Ovary (tissue), 9 donors: ENCODE data around the gene SIGLEC1. TPM values are rescaled to one million over a fixed set of nuclear protein-coding genes. Genes with fewer than 3 reads are reported as not detected.
A peak's percentile ranks its signal among the peaks of the same experiment; 100 is the strongest.

Experiments used
- DNase-seq, 5 donors: peaks; one replicate each; pipeline ENCODE4 v3.0.0-alpha.2; 2019 to 2020
- H3K27ac ChIP-seq, 2 donors: fragments of 200-600 bp; one replicate each; pipeline versions ENCODE4 v1.5.1 to v1.8.0; 2019 to 2022
- H3K27me3 ChIP-seq: fragments of 200-600 bp; one replicate; pipeline ENCODE4 v1.8.0; 2022
- H3K36me3 ChIP-seq: fragments of 200-600 bp; sonication (generic); one replicate; pipeline ENCODE4 v1.5.1; 2019
- H3K4me1 ChIP-seq: one replicate; pipeline ENCODE4 v1.8.1; 2013; ENCODE audit warnings: mild to moderate bottlenecking, moderate library complexity; ENCODE audit not compliant: insufficient read depth
- H3K4me3 ChIP-seq: fragments of 200-600 bp; sonication (generic); one replicate; pipeline ENCODE4 v1.5.1; 2017
- H3K9me3 ChIP-seq, 2 donors: fragments of 200-600 bp in 1 of 2; sonication (generic) in 1 of 2; one replicate each; pipeline versions ENCODE4 v1.5.1 to v1.8.1; 2013 to 2019; ENCODE audit warnings: mild to moderate bottlenecking in 1 of 2, moderate library complexity in 1 of 2
- CTCF ChIP-seq, 3 donors: fragments of 450-650 bp in 2 of 3; fragments of 200-600 bp in 1 of 3; IDR thresholded peaks; one replicate each; pipeline versions ENCODE4 v1.5.1 to v1.8.0; 2016 to 2022; ENCODE audit warnings: antibody characterized with exemption in 3 of 3, mild to moderate bottlenecking in 1 of 3
- EP300 ChIP-seq: sonication (generic); formaldehyde crosslinking; IDR thresholded peaks from one replicate; pipeline ENCODE4 v1.6.1; 2017; ENCODE audit warnings: antibody characterized with exemption
- POLR2A ChIP-seq: fragments of 450-650 bp; IDR thresholded peaks from one replicate; pipeline ENCODE4 v1.6.1; 2017; ENCODE audit warnings: antibody characterized with exemption, mild to moderate bottlenecking, moderate library complexity
- WGBS, 3 donors: extraction: QIAGEN DNeasy Blood & Tissue Kit in 1 of 3; methylation state at CpG; one replicate each; pipeline versions ENCODE4 v1.1.5 to v1.1.7; 2013 to 2017; 5-methylcytosine and 5-hydroxymethylcytosine counted together
- intact Hi-C, 4 donors: fragments of 100-400 bp; cut with DNase I; formaldehyde crosslinking; loops; one replicate each; pipeline versions ENCODE4 v1.11.0 to v1.15.1; 2022 to 2023
- polyA plus RNA-seq, 2 donors: library from polyadenylated mRNA; stranded (reverse); fragments of 200-250 nt in 1 of 2; fragments of 350-450 nt in 1 of 2; fragmentation: Illumina TruSeq in 1 of 2; extraction: RNeasy Lipid Tissue Mini Kit (QIAGEN cat#74804) in 1 of 2; gene quantifications; one replicate each; pipeline ENCODE4 v1.2.3, GENCODE V29; 2013 to 2014
- total RNA-seq, 7 donors: library from RNA; depleted of rRNA in 2 of 7; stranded (reverse); fragments of >200 nt in 2 of 7; fragmentation: NEBNext Ultra II Directional in 3 of 7; extraction: Animal tissue kit (Norgen Biotek cat#: 25700) in 3 of 7; gene quantifications; one replicate each; pipeline versions ENCODE4 v1.1.0 to v1.2.4, GENCODE V29; 2016 to 2023
- donor health status: DM: no; HTN: no; CAD: no; lungs with moderate emphysema.
- donor health status: DM: no; HTN: no; CAD: no.
- donor health status: Bipolar disorder and iron deficiency.
- donor health status: DM: yes; HTN: yes; CAD: no.
- donor health status: DM: no; HTN: no; CAD: no.
- donor health status: DM: yes; HTN: yes; CAD: no.

The SIGLEC1 gene
- total and polyA plus RNA-seq, 9 donors, result 0.48 to 11.5 (median 1.9) TPM

- WGBS, 3 donors, result 33 to 45% (median 42%) methylated on average over 2 of the region's 2 CpGs
- H3K36me3 ChIP-seq, result no peaks in the 10 kb centered on the region
- peak in 3 of 5 donors; percentile 39 to 53 (median 45) for DNase-seq
- H3K4me3 ChIP-seq, result no peak overlapping the region
- no peaks in the 10 kb centered on the region for H3K27me3 ChIP-seq
- intact Hi-C loops, result loop anchor here in 2 of 4 donors (5.0 kb wide), 2 partner anchors 34 to 94 kb away; partner anchors contain the start of gene SIGLEC1 (in 1 of the 2)
- no peak for TF ChIP-seq EP300
- TF ChIP-seq POLR2A, result no peak
- no peak for TF ChIP-seq CTCF (IDR thresholded peaks at IDR 0.05)
- H3K27ac ChIP-seq, result peak overlapping the region; percentile 70 to 81
- H3K4me1 ChIP-seq, result peaks cover 16% of the 10 kb centered on the region
- no peaks in the 10 kb centered on the region for H3K9me3 ChIP-seq
Observed at GRCh38 chr20:3678198-3678597, 34.2 kb downstream of the SIGLEC1 start.

- no peaks in the 10 kb centered on the region for H3K27me3 ChIP-seq
- intact Hi-C loops, result loop anchor here (2.0 to 5.0 kb wide), 3 partner anchors 33 to 95 kb away; partner anchors contain the start of gene SIGLEC1 (in 1 of the 4)
- H3K4me1 ChIP-seq, result peaks cover 16% of the 10 kb centered on the region
- no peaks in the 10 kb centered on the region for H3K36me3 ChIP-seq
- TF ChIP-seq EP300 (no peak), CTCF (IDR thresholded peaks at IDR 0.05) (no peak), POLR2A (no peak)
- 12 to 17% (median 14%) methylated on average over 8 of the region's 8 CpGs for WGBS, 3 donors
- peak; percentile 80 to 93 (median 90) for DNase-seq
- H3K9me3 ChIP-seq, result no peaks in the 10 kb centered on the region
- H3K4me3 ChIP-seq, result no peak overlapping the region
- H3K27ac ChIP-seq, result peak overlapping the region; percentile 70 to 81
Observed at GRCh38 chr20:3677733-3678132, 34.7 kb downstream of the SIGLEC1 start.

GRCh38 chr20:3674995-3675900 lies 37.2 kb downstream of the SIGLEC1 start:
- Histone ChIP-seq H3K4me1 (no peaks in the 10 kb centered on the region), H3K27me3 (no peaks in the 10 kb centered on the region), H3K36me3 (no peaks in the 10 kb centered on the region), H3K4me3 (no peak overlapping the region), H3K27ac (no peak overlapping the region), H3K9me3 (no peaks in the 10 kb centered on the region)
- intact Hi-C loops, result loop anchor here in 2 of 4 donors (5.0 kb wide), 2 partner anchors 37 to 97 kb away; partner anchors contain the start of gene SIGLEC1 (in 1 of the 2)
- WGBS, 3 donors, result 64 to 70% (median 69%) methylated on average over 13 of the region's 13 CpGs
- DNase-seq, result peak in 1 of 5 donors; percentile 31
- no peak for TF ChIP-seq CTCF (IDR thresholded peaks at IDR 0.05)
- no peak for TF ChIP-seq EP300
- TF ChIP-seq POLR2A, result no peak

- 79 to 87% (median 82%) methylated on average over 10 of the region's 10 CpGs for WGBS, 3 donors
- DNase-seq, result peak in 1 of 5 donors; percentile 30
- Histone ChIP-seq H3K9me3 (no peaks in the 10 kb centered on the region), H3K27me3 (no peaks in the 10 kb centered on the region), H3K4me3 (no peak overlapping the region), H3K36me3 (no peaks in the 10 kb centered on the region), H3K27ac (no peak overlapping the region), H3K4me1 (no peaks in the 10 kb centered on the region)
- intact Hi-C loops, result no loop called here
- TF ChIP-seq POLR2A, result no peak
- TF ChIP-seq EP300, result no peak
- TF ChIP-seq CTCF (IDR thresholded peaks at IDR 0.05), result no peak
Observed at GRCh38 chr20:3674447-3674846, 38.0 kb downstream of the SIGLEC1 start.
